A549 (cell line): ENCODE measurements around the gene ING5. TPM values are rescaled to one million over a fixed set of nuclear protein-coding genes. Genes with fewer than 3 reads are reported as not detected.

Experiments used
- ATAC-seq, 2 experiments: fragments of 200-7000 bp in 1 of 2; fragments of >200 bp in 1 of 2; cut with Nextera tagmentation in 1 of 2; cut with Tn5 transposase in 1 of 2; 3 replicates each; pipeline versions ENCODE4 v1.8.0 to v1.9.1; 2018 to 2020; ENCODE audit warnings: mild to moderate bottlenecking in 1 of 2, moderate library complexity in 1 of 2
- CTCF ChIA-PET: fragments of 300-600 bp; sonication (Branson Sonifier 250); formaldehyde crosslinking; extraction: SDS; loops from one replicate; lab custom pipeline; 2021; ENCODE audit warnings: antibody characterized with exemption, inconsistent platforms; lab: Yijun Ruan, JAX
- POLR2A ChIA-PET: fragments of 350-600 bp; formaldehyde crosslinking; extraction: SDS; loops from one replicate; lab custom pipeline; 2021; ENCODE audit warnings: antibody characterized with exemption, inconsistent platforms; lab: Yijun Ruan, JAX
- DNase-seq, 2 experiments: peaks; one replicate each; pipeline versions ENCODE4 v3.0.0 to v3.0.0-alpha.2; 2011 to 2016; ENCODE audit warnings: low read depth in 1 of 2, low spot score in 1 of 2
- FAIRE-seq: peaks from 2 replicates; lab custom pipeline; 2011; peaks lifted over from hg19 to GRCh38; lab: Jason Lieb, UNC
- H3K27ac ChIP-seq, 2 experiments: fragments of >200 bp; sonication (Bioruptor Twin); formaldehyde crosslinking; 3 replicates each; pipeline ENCODE4 v1.5.1; 2016 to 2017
- H3K4me1 ChIP-seq: fragments of >200 bp; sonication (Bioruptor Twin); formaldehyde crosslinking; 3 replicates; pipeline ENCODE4 v1.6.1; 2016
- H3K4me2 ChIP-seq: fragments of >200 bp; sonication (Bioruptor Twin); formaldehyde crosslinking; 3 replicates; pipeline ENCODE4 v1.6.1; 2016
- H3K4me3 ChIP-seq: fragments of >200 bp; sonication (Bioruptor Twin); formaldehyde crosslinking; 3 replicates; pipeline ENCODE4 v1.5.1; 2016
- H3K9me3 ChIP-seq: fragments of >200 bp; sonication (Bioruptor Twin); formaldehyde crosslinking; 3 replicates; pipeline ENCODE4 v1.6.1; 2016
- CBX2 ChIP-seq: fragments of 200-600 bp; sonication (generic); IDR thresholded peaks from 2 replicates; pipeline ENCODE4 v1.6.1; 2016; ENCODE audit warnings: low read depth, mild to moderate bottlenecking, borderline replicate concordance
- CEBPB ChIP-seq, 2 experiments: fragments of >200 bp in 1 of 2; sonication (Bioruptor Twin) in 1 of 2; formaldehyde crosslinking in 1 of 2; IDR thresholded peaks; 2 replicates each; pipeline ENCODE4 v1.6.1; 2012 to 2016
- CHD2 ChIP-seq: fragments of 150-350 bp; IDR thresholded peaks from 2 replicates; pipeline ENCODE4 v1.6.1; 2014; ENCODE audit warnings: low read length; ENCODE audit not compliant: partially characterized antibody
- CTCF ChIP-seq: fragments of >200 bp; sonication (Bioruptor Twin); formaldehyde crosslinking; IDR thresholded peaks from 3 replicates; pipeline ENCODE4 v1.5.1; 2016
- E2F6 ChIP-seq: IDR thresholded peaks from 2 replicates; pipeline ENCODE4 v1.6.1; 2012; ENCODE audit warnings: low read depth, borderline replicate concordance
- EHMT2 ChIP-seq: fragments of 200-600 bp; sonication (generic); IDR thresholded peaks from 2 replicates; pipeline ENCODE4 v1.6.1; 2016; ENCODE audit warnings: antibody characterized with exemption, low read depth, mild to moderate bottlenecking, moderate library complexity
- ESRRA ChIP-seq: fragments of 150-350 bp; IDR thresholded peaks from 2 replicates; pipeline ENCODE4 v1.6.1; 2014; ENCODE audit warnings: mild to moderate bottlenecking, low read length, borderline replicate concordance
- FOXS1 ChIP-seq: fragments of 250-450 bp; sonication (Bioruptor Pico); IDR thresholded peaks from 2 replicates; pipeline ENCODE4 v1.5.0; 2020; ENCODE audit warnings: mild to moderate bottlenecking, moderate library complexity
- GATA3 ChIP-seq: IDR thresholded peaks from 2 replicates; pipeline ENCODE4 v1.6.1; 2012; ENCODE audit warnings: borderline replicate concordance
- HDAC2 ChIP-seq: fragments of 200-600 bp; sonication (generic); IDR thresholded peaks from 2 replicates; pipeline ENCODE4 v1.6.1; 2016
- HOXB13 ChIP-seq: fragments of 250-450 bp; sonication (Bioruptor Pico); IDR thresholded peaks from 2 replicates; pipeline ENCODE4 v1.5.0; 2020; ENCODE audit warnings: low read depth, mild to moderate bottlenecking, moderate library complexity
- KDM1A ChIP-seq: fragments of 200-600 bp; sonication (generic); IDR thresholded peaks from 2 replicates; pipeline ENCODE4 v1.6.1; 2016; ENCODE audit warnings: low read depth, mild to moderate bottlenecking
- KDM5A ChIP-seq: fragments of 200-600 bp; sonication (generic); IDR thresholded peaks from 2 replicates; pipeline ENCODE4 v1.6.1; 2016; ENCODE audit warnings: antibody characterized with exemption, mild to moderate bottlenecking
- MAFK ChIP-seq: fragments of 450-650 bp; IDR thresholded peaks from 2 replicates; pipeline ENCODE4 v1.6.1; 2014; ENCODE audit not compliant: partially characterized antibody
- MAZ ChIP-seq: fragments of 150-350 bp; IDR thresholded peaks from 2 replicates; pipeline ENCODE4 v1.6.1; 2014; ENCODE audit warnings: antibody characterized with exemption, low read depth, low read length, borderline replicate concordance
- NPAS2 ChIP-seq: fragments of 250-450 bp; sonication (Bioruptor Pico); IDR thresholded peaks from 2 replicates; pipeline ENCODE4 v1.8.0; 2022; ENCODE audit warnings: mild to moderate bottlenecking, moderate library complexity, borderline replicate concordance
- NR3C1 ChIP-seq: fragments of >200 bp; sonication (Bioruptor Twin); formaldehyde crosslinking; IDR thresholded peaks from 3 replicates; pipeline ENCODE4 v1.6.1; 2017
- PHF8 ChIP-seq: fragments of 200-600 bp; sonication (generic); IDR thresholded peaks from 2 replicates; pipeline ENCODE4 v1.6.1; 2016; ENCODE audit warnings: low read depth, mild to moderate bottlenecking, antibody characterized with exemption, moderate library complexity, borderline replicate concordance
- SMC3 ChIP-seq: fragments of >200 bp; sonication (Bioruptor Twin); formaldehyde crosslinking; IDR thresholded peaks from 3 replicates; pipeline ENCODE4 v1.6.1; 2018; ENCODE audit warnings: inconsistent platforms
- TP53 ChIP-seq: fragments of 250-450 bp; sonication (Bioruptor Pico); IDR thresholded peaks from 2 replicates; pipeline ENCODE4 v1.5.0; 2021; ENCODE audit warnings: mild to moderate bottlenecking, moderate library complexity
- ZC3H11A ChIP-seq: fragments of 450-650 bp; IDR thresholded peaks from 2 replicates; pipeline ENCODE4 v1.6.1; 2014; ENCODE audit warnings: antibody characterized with exemption, mild to moderate bottlenecking
- ZFP36 ChIP-seq: fragments of 450-650 bp; IDR thresholded peaks from 2 replicates; pipeline ENCODE4 v1.6.1; 2014; ENCODE audit warnings: borderline replicate concordance; ENCODE audit not compliant: partially characterized antibody
- ZNF302 ChIP-seq: fragments of 250-450 bp; sonication (Bioruptor Pico); IDR thresholded peaks from 2 replicates; pipeline ENCODE4 v1.9.0; 2021; ENCODE audit warnings: inconsistent platforms, mild to moderate bottlenecking, moderate library complexity
- ZSCAN20 ChIP-seq: fragments of 250-450 bp; sonication (Bioruptor Pico); IDR thresholded peaks from 2 replicates; pipeline ENCODE4 v1.8.0; 2022; ENCODE audit warnings: mild to moderate bottlenecking, moderate library complexity
- WGBS: methylation state at CpG from one replicate; pipeline ENCODE4 v1.1.6; 2017; ENCODE audit errors: missing lambda C conversion rate; 5-methylcytosine and 5-hydroxymethylcytosine counted together
- polyA plus RNA-seq, 4 experiments: library from polyadenylated mRNA; depleted of rRNA in 3 of 4; stranded (reverse); fragments of >200 nt; fragmentation: RNase III in 1 of 4; extraction: RNeasy Plus Mini Kit Qiagen cat#74134 plus additional on column Dnase treatment in 1 of 4; gene quantifications; 2 replicates in 3 of 4; 3 replicates in 1 of 4; pipeline ENCODE4 v1.2.3, GENCODE V29; 2011 to 2017
- TF ChIP-seq, protein P1 (sequence below): fragments of 450-650 bp; IDR thresholded peaks from 2 replicates; pipeline ENCODE4 v1.6.1; 2014; ENCODE audit warnings: antibody characterized with exemption
- TF ChIP-seq, protein P2 (sequence below): IDR thresholded peaks from 2 replicates; pipeline ENCODE4 v1.6.1; 2012
- TF ChIP-seq, protein P3 (sequence below): fragments of >200 bp; sonication (Bioruptor Twin); formaldehyde crosslinking; IDR thresholded peaks from 2 replicates; pipeline ENCODE4 v1.6.1; 2016

The ING5 gene
- polyA plus RNA-seq, 2 of the 4 experiments (the other 2 are of a cell fraction), result 28.6 to 29.6 TPM

DNA sequence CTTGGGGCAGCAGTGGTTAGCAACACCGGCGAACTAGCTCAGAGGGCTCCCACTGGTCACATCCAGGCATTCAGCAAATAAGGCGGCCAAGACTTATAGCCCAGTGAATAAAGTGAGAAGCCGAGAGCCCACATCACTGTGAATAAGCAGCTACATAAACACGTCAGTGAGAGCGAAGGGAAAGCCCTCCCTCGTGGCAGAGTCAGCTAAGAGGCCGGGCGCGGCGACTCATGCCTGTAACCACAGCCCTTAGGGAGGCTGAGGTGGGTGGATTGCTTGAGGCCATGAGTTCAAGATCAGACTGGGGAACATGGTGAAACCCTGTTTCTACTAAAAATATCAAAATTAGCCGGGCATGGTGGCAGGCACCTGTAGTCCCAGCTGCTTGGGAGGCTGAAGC is 37.8 kb downstream of the ING5 start (continued):
- TF ChIP-seq KDM1A (no peak), CEBPB (IDR thresholded peaks at IDR 0.05) (no peak), HDAC2 (no peak), TP53 (CRISPR knock-in tag) (no peak), GATA3 (no peak), CTCF (no peak)
- TF ChIP-seq, all 56 proteins: peak for 0

- Histone ChIP-seq H3K4me2 (no peak overlapping the region), H3K27ac (no peak overlapping the region), H3K4me3 (no peak overlapping the region), H3K4me1 (no peaks in the 10 kb centered on the region; the same call in 2 of the 3 replicates), H3K9me3 (no peaks in the 10 kb centered on the region)
- 74% methylated on average over 10 of the region's 10 CpGs for WGBS
- TF ChIP-seq HOXB13 (no peak), CEBPB (IDR thresholded peaks at IDR 0.05) (no peak), HDAC2 (no peak), CTCF (no peak), MAFK (no peak), E2F6 (no peak), KDM5A (no peak), TP53 (CRISPR knock-in tag) (no peak), ZSCAN20 (CRISPR knock-in tag) (no peak), CBX2 (no peak), SMC3 (no peak)
- TF ChIP-seq, protein P1, sequence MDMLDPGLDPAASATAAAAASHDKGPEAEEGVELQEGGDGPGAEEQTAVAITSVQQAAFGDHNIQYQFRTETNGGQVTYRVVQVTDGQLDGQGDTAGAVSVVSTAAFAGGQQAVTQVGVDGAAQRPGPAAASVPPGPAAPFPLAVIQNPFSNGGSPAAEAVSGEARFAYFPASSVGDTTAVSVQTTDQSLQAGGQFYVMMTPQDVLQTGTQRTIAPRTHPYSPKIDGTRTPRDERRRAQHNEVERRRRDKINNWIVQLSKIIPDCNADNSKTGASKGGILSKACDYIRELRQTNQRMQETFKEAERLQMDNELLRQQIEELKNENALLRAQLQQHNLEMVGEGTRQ, result no peak
- ATAC-seq (no peak), FAIRE-seq (no peak), DNase-seq (no peak)
- ChIA-PET CTCF (interaction anchor here (1.1 kb wide), 1 partner anchor 100 kb away, joined by 3 read pairs; no protein-coding TSS in a partner anchor), POLR2A (no interaction called here)
Measured at GRCh38 chr2:241741016-241741415, 39.2 kb downstream of the ING5 start.

DNA sequence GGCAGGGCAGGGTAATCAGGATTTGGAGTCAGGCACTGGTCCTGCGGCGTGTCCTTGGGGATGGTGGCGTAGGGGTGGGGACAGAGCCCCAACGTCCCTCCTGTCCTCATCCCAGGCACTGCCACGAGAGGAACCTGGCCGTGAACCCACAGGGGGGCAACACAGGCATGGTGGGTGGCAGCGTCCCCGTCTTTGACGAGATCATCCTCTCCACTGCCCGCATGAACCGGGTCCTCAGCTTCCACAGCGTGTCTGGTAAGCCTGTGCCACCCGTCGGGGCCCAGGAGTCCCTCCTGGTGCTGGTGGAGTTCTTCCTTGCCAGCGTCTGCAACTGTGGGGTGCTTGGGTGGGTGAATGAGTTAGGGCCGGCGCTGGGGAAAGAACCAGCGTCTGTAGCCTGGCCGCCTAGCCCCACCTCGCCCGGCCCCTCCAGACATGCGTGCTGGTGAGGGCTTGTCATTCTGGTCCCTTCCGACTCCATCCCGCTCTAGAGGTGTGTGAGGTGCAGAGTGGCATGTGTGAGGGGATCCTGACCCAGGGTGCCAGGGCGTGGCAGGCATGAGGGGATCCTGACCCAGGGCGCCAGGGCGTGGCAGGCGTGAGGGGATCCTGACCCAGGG is 40.6 kb downstream of the ING5 start:
- whole genome bisulfite sequencing, result 90% methylated on average over 9 of the region's 28 CpGs
- no peak for FAIRE-seq
- ChIA-PET CTCF (no interaction called here), POLR2A (no interaction called here)
- Histone ChIP-seq H3K27ac (no peak overlapping the region), H3K4me3 (no peak overlapping the region), H3K4me2 (no peak overlapping the region), H3K4me1 (no peaks in the 10 kb centered on the region), H3K9me3 (no peaks in the 10 kb centered on the region)
- DNase-seq, result no peak
- ATAC-seq, result no peak
- TF ChIP-seq MAZ, result no peak
- TF ChIP-seq, protein P2, sequence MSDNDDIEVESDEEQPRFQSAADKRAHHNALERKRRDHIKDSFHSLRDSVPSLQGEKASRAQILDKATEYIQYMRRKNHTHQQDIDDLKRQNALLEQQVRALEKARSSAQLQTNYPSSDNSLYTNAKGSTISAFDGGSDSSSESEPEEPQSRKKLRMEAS, result no peak
- TF ChIP-seq, protein P1, result no peak
- no peak for TF ChIP-seq FOXS1 (CRISPR knock-in tag)
- no peak for TF ChIP-seq PHF8
- no peak for TF ChIP-seq EHMT2
- no peak for TF ChIP-seq ESRRA
- no peak for TF ChIP-seq ZNF302 (CRISPR knock-in tag)
- TF ChIP-seq NPAS2 (CRISPR knock-in tag), result no peak
- no peak for TF ChIP-seq ZC3H11A
- TF ChIP-seq, protein P3, sequence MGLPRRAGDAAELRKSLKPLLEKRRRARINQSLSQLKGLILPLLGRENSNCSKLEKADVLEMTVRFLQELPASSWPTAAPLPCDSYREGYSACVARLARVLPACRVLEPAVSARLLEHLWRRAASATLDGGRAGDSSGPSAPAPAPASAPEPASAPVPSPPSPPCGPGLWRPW, result no peak
- no peak for TF ChIP-seq NR3C1
- no peak for TF ChIP-seq KDM1A
- no peak for TF ChIP-seq ZFP36
- no peak for TF ChIP-seq CHD2
- TF ChIP-seq TP53 (CRISPR knock-in tag), result no peak
